GM21447 (cell line): Measurements from ENCODE around the gene NT5C2.
A peak's percentile ranks its signal among the peaks of the same experiment; 100 is the strongest.
"Not testable (repeated sequence)": the region's sequence is repeated elsewhere in the genome, so short reads cannot be mapped to it uniquely, and the experiment has no call there.

ENCODE experiments used
- ATAC-seq: cut with Tn5 transposase; IDR thresholded peaks from one replicate; pipeline ENCODE4 v1.9.1; 2021; ENCODE audit not compliant: unreplicated experiment

NT5C2 gene

GRCh38 chr10:103095005-103095404, 98.1 kb downstream of the NT5C2 start:
- ATAC-seq: no peak

DNA sequence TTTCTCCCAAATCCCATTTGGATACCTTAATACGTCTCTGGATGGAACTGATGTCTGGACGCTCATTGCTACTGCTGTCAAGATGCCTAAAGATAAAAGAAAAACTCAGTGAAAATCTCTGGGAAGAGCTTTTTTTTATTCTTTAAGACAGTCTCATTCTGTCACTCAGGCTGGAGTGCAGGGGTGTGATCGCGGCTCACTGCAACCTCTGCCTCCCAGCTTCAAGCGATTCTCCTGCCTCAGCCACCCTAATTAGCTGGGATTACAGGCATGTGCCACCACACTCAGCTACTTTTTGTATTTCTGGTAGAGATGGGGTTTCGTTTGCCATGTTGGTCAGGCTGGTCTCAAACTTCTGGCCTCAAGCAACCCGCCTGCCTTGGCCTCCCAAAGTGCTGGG, 102.2 kb downstream of the NT5C2 start:
- no peak for ATAC-seq

DNA sequence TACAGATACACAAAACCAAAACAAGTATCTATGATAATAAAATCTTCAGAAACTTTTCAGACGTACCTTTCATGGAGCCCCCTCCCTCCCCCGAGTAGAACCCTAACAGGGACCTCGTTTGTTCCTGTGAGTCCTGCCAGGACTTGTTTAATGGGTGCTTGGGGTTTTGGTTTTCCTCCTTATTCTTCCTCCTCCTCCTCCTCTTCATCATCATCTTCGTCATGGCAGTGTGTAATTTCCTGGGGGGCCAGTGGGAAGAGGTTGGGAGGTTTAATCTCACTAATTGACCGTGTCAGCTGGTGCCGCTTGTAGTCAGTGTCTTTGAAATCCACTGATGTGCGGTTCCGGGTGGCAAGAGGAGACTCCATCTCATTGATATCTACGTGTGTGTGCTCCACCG, 103.6 kb downstream of the NT5C2 start:
- ATAC-seq: no peak

- no peak for ATAC-seq
These were observed 106.3 kb downstream of the NT5C2 start for GRCh38 chr10:103086799-103087198.

GRCh38 chr10:103086261-103086660, 106.8 kb downstream of the NT5C2 start:
- ATAC-seq: no peak

- no peak for ATAC-seq
These were observed 109.1 kb downstream of the NT5C2 start for GRCh38 chr10:103083977-103084320.

DNA sequence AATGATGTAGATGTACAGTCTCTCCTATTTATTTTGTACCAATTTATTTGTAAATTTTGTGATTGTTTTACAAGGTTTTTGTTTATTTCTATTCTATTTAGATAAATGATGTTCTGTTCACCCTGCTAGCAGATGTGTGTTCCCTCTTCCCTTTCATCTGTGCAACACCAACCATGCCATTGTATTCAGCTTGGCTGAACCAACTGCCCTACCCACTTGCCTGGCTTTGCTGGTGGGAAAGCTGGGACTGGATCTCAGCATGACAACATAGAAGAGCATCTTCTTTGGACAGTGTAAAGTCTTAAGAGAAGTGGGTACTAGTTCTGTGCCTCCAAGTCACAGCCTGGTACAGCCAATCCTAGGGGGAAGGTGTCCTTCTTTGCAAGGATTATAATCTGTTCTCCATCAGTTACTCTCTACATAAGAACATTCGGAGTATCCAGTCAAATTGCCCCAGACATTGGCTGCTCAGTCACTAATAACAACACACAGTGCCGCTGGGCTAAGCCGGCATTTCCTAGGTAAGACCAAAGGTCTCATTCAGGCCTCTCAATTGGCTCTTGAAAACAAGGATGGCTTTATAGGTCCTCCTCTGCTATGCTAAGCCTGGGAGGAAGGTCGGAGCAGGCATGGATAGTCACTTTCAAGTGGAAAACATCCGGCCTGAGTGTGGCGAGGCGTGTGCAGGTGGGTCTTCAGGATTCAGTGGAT, 109.7 kb downstream of the NT5C2 start:
- no peak for ATAC-seq

DNA sequence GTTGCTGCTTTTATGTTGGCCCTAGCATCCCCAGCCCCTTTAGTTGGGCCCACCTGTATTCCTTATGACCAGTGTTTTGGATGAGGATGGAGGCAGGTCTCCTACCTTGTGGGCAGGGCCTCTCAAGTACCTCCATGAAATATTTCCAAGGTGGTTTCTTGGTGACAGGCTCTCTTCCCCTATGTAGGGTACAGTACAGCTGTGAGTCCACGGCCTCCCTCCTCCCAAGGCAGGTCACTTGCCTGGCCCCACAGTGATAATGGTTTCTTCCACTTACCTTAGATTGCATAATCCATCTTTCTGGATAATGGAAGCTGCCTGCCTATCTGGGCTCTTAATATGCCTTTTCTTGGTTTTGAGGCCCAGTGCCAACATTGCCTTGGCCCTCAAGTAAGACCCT, 110.4 kb downstream of the NT5C2 start:
- ATAC-seq: no peak

DNA sequence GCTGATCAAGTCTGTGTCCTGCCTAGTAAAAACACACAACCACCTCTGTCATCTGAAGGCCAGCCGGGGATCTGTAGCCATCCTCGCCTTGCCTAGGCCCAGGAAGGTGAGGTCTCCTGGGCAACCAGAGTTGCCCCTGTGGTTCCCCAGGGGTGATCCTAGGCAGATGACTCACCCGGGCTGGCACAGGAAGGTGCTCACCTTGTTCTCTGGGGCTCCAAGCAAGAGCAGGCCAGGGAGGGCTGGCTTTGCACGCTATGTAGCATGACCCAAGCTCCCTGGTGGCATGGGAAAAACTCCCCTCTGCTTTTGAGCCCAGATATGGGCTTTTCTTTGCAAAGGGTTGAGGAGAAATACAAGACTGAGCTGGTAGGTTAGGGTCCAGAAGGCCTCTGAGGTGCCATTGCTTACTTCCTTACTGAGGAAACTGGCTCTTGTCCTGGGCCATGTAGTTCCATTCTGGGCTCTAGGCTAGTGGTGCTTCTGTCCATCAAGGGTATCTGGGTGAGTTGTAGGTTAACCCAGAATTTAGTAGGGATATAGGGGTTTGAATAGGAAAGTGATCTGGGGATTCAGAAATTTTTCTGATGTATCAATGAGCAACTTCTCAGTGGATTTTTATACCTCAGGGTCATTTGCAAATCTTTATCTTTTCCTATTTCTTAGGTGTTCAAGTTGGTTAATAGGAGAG, 112.0 kb downstream of the NT5C2 start:
- no peak for ATAC-seq

- no peak for ATAC-seq
These were observed 113.1 kb downstream of the NT5C2 start for GRCh38 chr10:103079946-103080345.

DNA sequence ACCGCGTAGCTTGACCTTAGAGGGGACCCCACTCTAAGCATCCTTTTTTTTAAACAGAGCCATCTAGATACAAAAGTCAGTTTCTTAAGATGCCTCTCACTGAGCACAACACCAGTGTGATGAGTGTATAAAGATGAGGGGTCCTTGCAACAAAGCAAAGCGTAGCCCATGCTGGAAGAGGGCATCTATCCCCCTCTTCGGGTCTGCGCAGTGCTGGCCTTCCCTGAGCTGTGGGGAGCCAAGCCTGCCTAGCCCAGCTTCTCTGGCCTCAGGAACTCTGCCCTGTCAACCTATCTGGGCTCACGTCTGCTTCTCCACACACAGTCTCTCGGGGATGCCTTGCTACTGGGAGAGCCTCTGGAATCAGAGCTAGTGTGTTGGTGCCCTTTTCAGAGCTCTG, 114.0 kb downstream of the NT5C2 start:
- ATAC-seq: no peak

GRCh38 chr10:103078676-103079075, 114.4 kb downstream of the NT5C2 start:
- ATAC-seq: no peak

GRCh38 chr10:103078309-103078615, 114.8 kb downstream of the NT5C2 start:
- ATAC-seq: no peak

GRCh38 chr10:103077491-103078308, 115.4 kb downstream of the NT5C2 start:
- ATAC-seq: no peak

DNA sequence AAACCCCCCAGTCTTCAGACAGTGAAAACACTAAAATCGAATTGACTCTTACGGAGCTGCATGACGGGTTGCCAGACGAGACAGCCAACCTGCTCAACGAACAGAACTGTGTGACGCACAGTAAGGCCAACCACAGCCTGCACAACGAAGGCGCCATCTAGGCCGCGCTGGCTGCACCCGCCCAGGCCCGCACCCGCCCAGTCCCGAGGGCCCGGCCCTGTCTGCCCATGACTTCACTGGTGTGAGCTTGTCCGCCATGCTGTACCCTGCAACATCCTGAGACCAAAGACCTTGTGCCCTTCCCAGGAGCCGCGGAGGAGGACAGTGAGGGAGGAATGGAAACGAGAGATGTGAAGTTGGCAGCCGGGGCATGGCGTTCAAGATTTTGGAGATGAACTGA, 116.1 kb downstream of the NT5C2 start:
- no peak for ATAC-seq

GRCh38 chr10:103072891-103073290, 120.2 kb downstream of the NT5C2 start:
- ATAC-seq: no peak

DNA sequence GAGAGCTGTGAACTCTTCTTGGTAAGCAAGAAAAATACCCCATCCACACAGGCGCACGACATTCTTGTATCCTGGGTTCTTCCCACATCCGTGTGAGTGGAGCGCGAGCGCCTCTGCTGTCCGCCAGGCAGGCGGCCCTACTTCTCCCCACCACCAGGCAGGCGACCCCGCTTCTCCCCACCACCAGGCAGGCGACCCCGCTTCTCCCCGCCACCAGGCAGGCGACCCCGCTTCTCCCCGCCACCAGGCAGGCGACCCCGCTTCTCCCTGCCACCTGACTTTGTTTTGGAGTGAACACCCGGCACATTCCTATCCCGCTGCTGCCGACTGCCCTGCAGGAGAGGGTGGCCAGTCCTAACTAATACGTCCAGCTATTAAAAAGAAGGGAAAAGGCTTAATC, 120.8 kb downstream of the NT5C2 start:
- no peak for ATAC-seq

DNA sequence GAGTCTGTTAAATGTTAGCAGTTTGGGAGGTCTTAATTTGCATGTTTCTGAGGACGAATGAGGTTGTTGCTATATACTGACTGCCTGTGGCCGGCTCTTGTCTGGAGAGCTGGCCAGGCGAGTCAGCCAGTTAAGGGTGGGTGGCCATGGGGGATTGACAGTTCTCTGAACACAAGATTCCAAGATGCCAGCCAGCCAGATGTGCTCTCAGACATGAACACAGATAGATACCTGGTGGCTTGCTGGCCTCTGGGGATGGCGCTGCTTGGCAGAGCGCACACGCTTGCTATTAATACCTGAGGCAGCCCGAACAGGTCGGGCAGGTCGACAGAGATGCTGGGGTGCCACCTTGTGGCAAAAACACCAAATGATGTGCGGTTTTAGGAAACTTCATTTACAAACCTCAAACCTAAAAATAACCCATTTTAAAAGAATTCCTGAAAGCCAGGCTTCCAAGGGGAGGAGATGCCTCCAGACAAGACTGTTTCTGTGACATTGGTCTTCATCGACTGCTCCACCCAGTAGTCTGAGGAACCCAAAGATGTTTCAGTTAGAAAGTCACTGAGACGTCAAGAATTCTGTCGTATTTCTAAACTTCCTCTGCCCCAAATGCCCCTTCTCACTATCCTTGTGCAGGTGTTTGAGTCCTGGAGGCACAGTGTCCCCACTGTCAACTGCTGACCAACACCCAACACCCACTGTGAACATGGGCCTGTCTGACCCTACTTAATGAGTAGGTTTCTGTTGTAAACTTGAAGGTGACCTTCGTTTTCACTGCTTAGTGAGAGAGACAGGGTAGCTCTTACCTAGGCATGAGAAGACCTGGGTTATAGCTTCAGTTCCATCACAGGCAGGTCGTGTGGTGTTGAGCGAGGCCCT, 123.4 kb downstream of the NT5C2 start:
- ATAC-seq: peak; percentile 58

DNA sequence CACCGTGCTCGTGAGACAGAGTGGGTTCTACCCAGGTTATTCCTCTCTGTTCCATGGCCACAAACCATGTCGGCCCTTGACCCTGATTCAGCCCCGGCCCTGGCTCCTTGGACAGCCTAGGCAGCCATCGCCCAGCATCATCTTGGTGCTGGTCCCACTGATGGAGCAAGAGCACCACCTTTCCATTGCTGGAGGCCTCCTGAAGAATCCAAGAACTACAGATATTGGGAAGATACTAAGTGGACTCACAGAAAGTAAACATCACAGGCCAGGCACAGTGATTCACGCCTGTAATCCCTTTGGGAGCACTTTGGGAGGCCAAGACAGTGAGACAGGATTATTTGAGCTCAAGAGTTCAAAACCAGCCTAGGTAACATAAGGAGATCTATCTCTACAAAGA, 125.1 kb downstream of the NT5C2 start:
- ATAC-seq: no peak

DNA sequence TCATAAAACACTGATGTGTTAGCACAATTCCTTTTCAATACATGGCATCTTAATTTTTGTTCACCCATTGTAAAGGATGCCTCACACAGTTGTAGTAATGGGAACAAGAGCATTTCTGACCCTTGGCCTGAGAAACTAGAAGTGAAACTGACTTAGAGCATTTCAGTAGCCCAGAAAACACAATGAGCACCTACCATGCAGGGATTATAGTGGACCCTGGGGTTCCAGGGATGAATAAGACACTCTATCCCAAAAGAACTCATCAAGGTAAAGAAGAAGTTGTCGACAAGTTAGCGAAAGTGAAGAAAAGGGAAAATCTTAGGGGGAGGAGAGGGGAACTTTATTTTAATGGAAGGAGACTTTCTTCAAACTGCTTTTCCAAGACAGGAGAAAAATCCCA, 125.6 kb downstream of the NT5C2 start:
- ATAC-seq: no peak

DNA sequence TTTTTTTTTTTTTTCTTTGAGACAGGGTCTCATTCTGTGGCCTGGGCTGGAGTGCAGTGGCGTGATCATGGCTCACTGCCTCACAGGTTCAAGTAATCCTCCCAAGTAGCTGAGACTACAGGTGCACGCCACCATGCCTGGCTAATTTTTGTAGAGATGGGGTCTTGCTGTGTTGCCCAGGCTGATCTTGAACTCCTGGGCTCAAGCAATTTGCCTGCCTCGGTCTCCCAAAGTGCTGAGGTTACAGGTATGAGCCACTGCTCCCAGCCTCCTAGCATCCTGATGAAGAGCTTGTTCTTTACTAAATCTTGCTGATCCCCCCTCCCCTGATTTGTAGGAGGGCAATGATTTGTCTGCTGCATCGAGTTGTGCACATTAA, 126.0 kb downstream of the NT5C2 start:
- ATAC-seq: not testable (repeated sequence)
